Medulla oblongata (tissue), 1 donor: Measurements from ENCODE around the gene THBS4.

ENCODE experiments used
- DNase-seq: peaks from one replicate; pipeline ENCODE4 v3.0.0-alpha.2; 2015; ENCODE audit errors: extremely low spot score

Gene THBS4

DNA sequence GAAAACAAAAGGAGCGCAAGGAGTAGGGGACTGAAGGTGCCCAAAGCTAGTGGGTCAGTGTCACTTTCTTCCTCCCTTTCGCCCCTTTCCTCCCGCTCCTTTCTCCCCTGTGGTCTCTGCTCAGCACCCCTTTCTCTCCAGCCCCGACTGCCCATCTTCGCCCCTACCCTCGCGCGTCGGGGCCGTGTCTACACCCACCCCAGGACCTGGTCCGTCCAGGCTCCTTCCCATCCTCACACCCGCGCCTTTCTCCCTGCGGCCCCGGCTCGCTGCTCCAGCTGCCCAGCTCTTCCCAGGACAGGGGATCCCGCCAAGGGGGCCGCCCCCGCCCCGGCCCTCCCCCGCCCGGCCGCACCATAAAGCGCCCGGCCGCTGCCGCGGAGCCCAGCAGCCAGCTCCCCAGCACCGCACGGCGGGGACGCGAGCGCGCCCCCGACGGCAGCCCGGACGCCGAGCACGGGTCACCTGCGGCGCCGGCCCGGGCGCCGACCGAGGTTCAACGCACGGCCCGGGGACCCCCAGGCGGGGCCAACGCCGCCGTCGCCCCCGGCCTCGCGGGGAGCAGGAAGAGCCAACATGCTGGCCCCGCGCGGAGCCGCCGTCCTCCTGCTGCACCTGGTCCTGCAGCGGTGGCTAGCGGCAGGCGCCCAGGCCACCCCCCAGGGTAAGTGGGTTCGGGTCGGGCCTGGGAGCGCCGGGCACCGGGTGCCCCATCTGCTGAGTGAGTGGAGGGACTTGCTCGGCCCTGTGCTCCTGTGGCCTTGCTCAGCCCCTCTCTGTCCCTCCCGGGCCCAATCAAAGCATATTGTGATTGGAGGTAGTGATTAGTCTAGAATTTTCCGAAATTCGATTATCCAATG lies at the start of gene THBS4:
Gene THBS4 (plus strand): TSS at position 387 of the 860 bp plus-strand sequence. CDS start 190 bp downstream, at position 577.
- no peak for DNase-seq

DNA sequence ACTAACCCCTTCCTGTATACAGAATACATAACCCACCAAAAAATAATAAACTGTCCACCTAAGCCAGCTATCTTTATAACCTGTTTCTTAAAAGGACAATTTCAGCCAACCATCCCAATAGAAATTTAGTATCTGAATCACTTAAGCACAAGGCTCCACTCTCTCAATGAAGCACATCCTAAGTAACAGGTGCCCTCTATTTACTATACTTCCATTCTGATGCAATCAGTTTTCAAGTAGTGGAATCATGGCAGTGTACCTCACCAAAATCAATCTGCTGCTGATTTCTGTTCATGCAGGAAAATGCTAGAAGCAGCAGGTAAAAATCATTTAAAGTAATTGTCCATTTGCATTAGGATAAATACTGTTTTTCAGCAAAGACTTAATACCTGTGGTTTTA lies 48.9 kb upstream of the THBS4 start:
- DNase-seq = no peak

DNA sequence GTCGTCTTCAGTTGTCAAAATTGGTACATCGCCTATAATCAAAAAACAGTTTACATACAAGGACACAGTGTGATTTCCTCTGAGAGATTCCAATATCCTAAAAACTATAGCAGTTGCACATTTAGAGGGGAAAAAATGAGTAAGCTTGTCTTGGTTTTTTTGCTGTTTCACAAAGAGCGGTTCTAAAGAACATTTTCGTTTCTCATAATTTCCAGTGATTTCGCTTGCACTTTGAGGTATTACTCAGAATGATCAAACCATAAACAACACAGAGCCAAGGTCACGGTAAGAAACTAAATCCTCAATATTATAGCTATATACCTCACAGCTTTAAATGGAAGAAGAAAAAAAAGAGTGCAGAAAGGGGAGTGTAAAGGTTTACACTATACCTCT lies 44.9 kb upstream of the THBS4 start:
- DNase-seq = no peak

DNA sequence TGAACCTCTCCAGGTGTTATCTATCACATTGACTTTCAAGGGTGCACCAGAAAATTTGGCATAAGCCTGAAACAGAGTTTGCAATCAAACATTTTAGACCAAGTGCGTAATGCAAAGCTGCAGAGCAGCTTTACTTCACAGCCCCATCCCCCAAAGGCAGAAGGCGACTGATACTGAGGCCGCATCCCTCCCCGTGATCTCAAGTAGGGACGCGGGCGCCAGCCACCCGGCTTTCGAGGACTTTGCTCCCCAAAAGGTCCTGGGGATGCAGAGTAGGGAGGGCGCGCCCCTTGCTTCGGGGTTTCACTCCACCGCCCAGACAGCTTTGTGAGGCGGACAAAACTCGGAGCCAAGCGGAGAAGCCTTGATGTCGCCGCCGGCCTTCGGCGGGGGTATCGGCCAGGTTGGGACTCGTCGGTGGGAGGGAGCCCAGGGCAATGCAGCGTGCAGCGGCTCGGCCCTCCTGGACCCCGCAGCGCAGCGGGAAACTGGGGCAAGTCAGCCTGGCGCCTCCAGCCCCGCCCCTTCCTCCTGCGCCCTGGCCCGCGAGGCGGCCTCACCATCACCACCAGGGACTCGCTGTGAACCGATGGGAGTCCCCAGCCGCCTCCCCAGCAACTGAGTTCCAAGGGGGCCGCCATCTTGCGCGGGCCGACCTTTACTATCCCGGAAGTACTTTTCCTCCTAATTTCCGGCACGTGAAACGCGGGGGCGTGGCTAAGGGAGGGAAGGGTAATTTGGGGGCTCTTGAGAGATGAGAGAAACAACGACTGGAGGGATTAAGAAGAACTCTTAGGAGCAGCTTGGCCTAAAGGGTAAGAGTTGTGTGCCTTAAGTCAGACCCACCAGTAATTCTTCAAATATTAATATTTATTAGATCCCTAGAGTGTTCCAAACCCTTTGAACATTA lies 44.3 kb upstream of the THBS4 start, which contains the start of gene MTX3:
Gene MTX3 (minus strand): TSS at position 665 of the 910 bp plus-strand sequence. CDS start 24 bp downstream, at position 641.
- DNase-seq = peak; percentile 90

DNA sequence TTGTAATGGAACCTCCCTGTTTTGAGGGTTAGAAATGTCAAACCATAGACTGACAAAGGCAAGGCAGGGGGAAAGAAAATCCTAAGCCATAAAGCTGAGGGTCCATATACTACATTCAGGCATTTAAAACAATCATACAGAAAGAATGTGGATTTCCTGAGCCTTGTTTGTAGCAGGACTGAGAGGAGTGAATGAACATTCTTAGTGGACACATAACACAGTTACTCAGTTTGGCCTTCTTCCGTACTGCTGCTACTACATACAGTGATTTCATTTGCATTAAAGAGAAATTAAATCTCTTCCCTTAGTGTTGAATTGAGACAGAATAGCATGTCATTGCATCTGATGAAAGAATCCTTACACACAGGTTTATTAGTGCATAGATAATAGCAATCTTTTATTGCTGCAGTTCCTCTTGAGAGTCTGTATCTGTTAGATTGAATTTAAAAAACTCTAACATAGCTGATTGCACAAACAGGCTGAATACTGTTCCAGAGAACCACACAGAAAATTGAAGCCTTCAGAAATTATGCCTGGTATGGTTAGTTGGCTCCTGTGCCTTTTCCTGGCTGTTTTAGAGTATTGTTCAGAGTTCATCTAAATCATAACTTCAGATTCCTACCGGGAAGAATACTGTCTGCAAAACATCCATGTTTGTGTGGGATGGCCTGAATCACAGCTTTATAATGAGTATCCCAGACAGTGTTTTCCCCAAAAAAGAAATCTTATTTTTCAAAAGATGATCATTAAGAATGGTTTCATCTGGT lies 42.1 kb upstream of the THBS4 start:
- DNase-seq = no peak

DNA sequence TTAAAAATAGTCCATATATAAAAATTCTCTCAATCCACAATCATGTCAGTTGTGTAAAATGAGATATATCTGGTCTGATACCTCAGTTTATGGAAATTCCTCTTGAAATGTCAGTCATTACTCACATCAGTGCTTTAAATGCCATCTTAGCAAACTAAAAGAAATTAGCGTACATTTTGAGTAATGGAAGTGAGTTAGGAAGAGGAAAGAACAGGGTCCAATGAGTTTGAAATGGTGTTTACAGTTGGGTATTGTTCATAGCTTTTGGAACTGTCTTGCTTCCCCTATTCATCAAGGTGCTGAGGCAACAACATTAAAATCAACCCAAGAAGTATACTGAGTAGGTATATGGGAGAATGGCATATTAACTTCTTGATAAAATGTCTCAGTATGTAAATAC lies 35.4 kb upstream of the THBS4 start:
- no peak for DNase-seq

DNA sequence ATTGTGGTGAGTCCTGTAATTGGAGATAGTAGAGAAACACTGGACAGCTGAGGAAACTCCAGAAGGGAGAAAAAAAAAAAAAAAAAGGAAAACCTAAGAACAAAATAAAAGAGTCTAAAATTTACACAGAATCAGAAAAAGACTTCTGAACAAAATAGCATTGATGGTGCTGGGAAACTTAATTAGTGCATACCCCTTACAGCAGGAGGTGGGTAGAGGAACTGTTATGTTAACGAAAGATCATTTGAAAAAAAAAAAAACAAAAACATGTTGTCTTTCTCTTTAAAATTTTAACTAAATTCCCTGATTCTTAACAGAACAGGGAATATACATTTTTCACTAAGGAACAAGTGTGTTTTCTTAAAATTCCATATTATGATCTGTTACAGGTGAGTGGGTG lies 32.5 kb upstream of the THBS4 start:
- no peak for DNase-seq

DNA sequence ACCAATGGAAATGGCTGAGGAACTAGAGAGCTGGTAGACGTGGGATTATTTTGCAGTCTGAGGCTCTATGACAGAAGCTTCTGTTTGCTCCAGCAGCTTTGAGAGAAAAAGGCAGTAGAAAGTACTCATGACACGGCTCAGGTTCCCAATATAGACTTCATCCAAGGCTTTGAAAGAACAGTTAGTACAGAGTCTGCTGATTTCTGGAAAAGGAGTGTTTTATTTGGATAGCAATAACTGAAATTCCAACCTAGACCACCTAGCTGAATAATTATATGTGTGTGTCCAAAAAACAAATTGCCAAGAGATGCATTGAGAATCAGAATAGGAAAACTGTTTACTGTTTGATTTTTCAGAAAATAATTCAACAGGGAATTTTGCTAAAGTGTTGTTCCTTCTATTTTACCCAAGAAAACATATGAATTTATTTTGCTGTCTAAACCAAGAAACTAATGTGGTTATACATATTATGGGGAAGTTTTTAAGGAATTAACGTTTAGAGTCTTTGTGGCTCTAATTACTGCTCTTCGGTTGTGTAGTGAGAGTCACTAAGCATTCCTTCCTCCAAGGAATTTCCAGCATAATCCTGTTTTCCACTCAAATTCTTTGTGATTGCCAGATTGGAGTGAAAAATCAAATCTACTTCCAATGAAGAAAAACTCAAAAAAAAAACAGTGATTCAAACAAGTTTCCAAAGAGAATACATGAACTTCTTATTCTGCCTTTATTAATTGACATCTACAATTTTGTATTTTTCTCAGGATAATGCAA lies 26.0 kb upstream of the THBS4 start:
- peak; percentile 35 for DNase-seq

DNA sequence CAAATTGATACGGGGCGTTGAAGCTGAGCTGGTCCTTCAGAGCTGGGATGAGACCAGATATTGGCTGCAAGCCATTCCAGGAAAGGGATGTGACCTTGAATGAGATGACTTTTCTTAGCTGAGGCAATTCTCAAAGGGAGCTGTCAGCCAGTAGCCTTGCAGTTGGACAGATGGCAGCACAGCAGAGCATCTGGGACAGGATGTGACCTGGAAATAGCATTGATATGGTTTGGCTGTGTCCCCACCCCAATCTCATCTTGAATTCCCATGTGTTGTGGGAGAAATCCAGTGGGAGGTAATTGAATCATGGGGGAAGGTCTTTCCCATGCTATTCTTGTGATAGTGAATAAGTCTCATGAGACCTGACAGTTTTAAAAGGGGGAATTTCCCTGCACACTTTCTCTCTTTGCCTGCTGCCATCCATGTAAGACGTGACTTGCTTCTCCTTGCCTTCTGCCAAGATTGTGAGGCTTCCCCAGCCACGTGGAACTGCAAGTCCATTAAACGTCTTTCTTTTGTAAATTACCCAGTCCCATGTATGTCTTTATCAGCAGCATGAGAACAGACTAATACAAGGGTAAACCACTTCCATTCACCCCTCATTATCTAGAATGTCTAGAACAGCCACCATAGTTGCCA lies 24.3 kb upstream of the THBS4 start:
- no peak for DNase-seq

DNA sequence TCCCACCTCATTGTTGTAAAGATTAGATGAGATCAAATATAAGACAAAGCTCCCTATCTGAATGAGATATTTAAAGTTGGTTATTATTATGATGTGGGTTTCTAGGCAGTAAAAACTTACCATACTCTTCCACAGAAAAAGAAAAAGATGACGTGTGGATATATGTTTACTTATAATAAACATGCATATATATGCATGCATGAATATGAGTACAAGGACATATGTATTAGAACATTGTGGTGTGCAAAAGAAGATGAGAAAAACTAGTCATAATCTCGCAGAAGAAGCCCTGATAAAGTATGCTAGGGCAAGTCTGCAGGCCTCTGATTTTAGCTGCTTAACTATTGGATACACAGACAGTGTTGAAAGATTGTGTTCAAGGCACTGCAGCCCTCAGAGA lies 10.1 kb upstream of the THBS4 start:
- no peak for DNase-seq

DNA sequence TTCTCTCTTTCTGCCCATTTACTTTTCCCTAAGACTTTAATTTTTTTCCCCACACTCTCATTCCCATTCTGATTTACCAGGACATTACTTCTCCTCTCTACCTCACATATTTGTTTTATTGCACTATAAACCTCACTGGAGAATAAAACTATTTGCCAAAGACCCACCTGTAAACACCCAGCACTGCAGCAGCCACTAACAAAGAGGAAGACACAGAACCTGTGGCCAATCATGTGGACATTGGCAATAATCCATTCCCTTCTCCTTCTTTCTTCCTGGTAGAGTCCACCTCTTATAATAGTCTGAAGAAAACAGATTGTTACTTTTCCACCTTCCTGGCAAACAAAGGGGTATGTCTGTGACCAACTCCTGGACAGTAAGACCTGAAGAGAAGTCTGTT lies 8.3 kb upstream of the THBS4 start:
- DNase-seq = no peak

DNA sequence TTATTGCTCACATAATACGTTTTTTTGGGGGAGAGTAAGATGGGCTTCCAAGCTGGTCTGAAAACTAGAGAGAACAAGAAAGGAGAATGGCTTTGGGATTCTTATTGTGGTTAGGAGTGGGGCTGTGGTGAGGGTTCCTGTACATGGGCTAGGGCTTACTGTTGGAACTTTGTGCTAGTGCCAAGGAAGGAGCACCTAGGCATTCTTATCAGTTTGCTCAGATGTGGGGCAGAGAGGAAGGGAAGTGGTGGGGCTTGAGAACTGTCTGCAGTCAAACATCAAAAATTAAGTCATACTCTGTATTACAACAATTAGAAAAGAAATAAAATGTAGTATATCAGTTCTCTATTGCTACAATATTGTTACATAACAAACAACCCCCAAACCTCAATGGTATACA lies 4.0 kb upstream of the THBS4 start:
- no peak for DNase-seq

DNA sequence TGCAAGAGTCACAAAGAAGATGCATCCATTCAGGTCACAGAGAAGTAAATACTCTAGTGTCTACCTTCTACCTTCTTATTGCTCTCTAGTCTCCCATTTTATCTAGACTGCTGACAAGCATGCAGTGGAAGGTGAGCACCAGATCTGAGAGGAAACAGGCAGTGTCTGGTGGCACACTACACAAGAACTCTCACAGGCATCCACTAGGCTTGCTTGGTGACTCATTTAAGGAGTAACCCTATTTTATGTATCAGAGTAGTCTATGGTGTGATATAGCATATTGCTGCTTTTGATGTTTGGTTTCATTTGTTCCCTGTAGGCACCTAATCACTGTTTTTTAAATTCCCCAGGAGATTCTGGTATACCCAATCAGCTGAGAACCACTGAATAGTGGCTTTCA lies 1.6 kb upstream of the THBS4 start:
- DNase-seq = no peak

DNA sequence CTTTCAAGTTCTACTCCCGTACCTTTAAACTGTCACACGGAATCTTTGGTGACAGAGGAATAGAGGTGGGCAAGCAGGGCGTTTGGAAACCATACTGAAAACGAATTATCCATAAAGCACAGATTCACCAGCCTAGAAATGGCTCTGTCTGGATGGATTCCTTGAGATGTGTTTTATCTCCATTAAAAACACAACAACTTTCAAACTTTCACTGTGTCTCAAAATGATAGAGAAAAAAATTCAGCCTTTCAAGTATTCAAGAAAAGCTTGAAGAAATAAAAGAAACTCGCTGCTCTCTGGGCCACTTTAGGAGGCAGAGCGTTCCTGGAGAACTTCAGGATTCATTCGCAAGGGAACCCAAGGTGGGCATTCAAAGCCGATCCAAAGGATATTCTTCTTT lies 589 bp upstream of the THBS4 start:
- DNase-seq = no peak

DNA sequence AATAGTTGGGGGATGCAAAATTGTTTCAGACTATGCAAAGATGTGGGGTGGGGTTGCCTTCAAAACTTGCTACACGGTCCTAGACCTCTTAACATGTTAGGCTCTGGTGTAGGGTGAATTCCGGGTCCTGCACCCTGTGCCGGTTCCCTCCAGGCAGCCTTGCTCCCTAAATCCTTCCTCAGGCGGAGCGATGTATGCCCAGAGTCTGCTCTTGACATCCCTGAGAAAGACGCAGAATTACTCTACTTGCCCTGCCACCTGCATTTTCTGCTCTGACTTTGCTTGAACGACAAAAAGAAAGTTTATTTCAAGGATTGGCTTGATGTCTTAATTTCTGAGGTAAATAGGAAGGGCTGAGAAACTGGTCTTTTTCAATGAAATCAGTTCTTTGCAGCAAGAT lies 691 bp downstream of the THBS4 start:
- no peak for DNase-seq

DNA sequence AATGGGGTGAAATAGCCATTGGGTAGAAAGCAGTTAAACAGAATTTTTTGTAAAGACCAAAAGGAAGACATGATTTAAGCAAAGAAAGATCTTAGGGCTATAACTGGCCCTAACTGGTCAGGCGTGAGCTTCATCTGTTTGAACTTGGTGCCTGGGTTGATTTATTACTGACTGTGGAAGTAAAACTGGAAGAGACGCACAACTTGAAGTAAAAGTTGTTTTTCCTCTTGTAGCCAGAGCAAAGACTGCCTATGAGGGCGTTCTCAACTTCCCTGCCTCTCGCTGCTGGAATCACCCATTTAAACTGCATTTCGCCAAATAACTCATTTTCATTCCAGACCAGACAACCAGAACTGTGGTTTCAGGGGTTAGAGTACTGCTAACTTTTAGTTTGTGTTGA lies 1.5 kb downstream of the THBS4 start:
- DNase-seq = no peak

DNA sequence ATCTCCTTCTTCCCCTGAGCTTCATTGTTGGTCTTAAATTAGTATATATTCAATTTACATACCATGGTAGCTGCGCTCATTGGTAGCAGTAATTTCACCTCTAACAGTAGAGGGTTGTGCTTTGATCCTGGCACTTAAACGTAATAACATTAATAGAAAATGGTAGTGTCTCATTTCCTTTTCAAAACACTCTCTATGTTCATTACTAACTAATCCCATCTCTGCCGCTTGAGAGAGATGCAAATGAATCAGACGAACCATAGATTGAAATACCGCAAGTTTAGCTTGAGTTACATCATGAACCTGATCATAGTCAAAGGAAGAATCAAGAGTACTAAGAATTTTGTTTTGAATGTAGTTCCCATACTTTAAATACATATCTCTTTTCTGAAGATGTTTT lies 2.2 kb downstream of the THBS4 start:
- no peak for DNase-seq

DNA sequence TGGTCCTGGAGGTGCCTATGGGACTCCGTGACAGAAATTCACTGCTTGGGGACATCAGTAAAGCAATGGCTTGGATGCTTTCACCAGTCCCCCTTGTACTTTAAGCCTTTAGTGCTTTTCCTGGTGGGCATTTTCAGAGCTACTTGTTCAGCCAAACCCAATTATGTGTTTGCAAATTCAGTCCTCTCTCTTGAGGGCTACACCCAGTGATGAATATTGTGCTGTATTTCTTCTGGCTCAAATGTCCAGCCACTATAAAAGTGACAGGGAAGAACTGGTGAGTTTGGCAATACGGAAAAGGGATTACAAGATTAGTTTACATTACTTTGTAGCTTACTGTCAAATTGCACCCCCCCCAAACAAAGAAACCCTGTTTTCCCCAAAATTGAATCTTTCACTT lies 4.5 kb downstream of the THBS4 start:
- no peak for DNase-seq

DNA sequence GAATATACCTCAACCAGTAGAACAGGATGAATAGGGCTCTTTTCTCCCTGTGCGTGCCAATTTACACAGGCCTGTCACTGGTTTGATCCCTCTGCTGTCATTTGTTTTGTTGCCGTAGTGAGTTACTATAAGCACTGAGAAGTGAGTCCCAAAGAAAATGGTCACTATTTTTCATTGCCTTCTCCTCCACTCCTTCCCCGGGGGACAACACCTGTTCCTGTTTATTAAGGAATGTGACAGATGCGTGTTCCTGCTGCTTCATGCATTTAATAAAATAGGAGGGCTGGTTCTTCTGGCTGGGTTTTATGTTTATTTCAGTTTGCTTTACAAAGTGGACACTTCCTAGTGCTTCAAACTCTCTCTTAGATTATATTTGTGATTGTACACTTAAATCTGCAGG lies 6.4 kb downstream of the THBS4 start:
- no peak for DNase-seq

DNA sequence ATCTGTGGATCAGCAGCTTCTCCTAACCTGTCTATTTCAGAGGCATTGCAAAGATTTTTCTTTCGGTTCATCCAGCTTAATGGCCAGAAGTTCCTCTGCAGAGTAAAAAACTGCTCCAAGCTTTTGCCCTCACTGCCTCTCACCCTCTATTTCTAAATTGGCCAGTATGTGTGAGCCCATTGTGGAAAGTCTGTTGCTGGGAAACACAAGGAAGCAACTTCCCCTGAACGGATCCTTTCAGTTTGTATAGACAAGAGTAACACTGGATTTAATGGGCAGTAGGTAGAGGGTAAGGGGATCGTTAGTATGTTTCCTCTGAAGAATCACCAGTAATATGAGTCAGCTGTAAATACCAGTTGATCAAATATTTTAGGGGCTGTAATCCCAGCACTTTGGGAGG lies 7.2 kb downstream of the THBS4 start:
- peak; percentile 60 for DNase-seq

DNA sequence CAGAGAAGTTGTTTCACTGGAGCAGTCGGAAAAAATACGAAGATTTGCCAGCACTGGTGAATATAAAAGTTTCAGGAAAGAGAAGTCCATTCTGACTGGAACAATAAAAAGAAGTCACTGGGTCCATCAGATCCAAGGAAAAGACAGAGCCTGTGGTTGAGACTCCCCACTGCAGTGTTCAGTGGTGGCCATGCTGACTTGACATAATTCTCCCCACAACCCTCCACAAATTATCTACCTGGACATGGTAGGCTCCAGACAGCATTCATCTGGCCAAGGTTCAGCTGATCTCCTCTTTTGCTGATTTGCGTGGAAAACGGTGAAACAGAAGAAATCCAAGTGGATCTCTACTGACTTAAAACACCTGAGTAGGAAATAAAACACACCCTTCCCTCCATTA lies 8.0 kb downstream of the THBS4 start:
- no peak for DNase-seq
